NCI-H748 (cell line): ENCODE measurements around the gene DCAF4.

Experiments used
- DNase-seq: peaks from one replicate; lab custom pipeline; 2025; ENCODE audit not compliant: unreplicated experiment; lab: John Stamatoyannopoulos, UW

DCAF4 gene, protein sequence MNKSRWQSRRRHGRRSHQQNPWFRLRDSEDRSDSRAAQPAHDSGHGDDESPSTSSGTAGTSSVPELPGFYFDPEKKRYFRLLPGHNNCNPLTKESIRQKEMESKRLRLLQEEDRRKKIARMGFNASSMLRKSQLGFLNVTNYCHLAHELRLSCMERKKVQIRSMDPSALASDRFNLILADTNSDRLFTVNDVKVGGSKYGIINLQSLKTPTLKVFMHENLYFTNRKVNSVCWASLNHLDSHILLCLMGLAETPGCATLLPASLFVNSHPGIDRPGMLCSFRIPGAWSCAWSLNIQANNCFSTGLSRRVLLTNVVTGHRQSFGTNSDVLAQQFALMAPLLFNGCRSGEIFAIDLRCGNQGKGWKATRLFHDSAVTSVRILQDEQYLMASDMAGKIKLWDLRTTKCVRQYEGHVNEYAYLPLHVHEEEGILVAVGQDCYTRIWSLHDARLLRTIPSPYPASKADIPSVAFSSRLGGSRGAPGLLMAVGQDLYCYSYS

DNA sequence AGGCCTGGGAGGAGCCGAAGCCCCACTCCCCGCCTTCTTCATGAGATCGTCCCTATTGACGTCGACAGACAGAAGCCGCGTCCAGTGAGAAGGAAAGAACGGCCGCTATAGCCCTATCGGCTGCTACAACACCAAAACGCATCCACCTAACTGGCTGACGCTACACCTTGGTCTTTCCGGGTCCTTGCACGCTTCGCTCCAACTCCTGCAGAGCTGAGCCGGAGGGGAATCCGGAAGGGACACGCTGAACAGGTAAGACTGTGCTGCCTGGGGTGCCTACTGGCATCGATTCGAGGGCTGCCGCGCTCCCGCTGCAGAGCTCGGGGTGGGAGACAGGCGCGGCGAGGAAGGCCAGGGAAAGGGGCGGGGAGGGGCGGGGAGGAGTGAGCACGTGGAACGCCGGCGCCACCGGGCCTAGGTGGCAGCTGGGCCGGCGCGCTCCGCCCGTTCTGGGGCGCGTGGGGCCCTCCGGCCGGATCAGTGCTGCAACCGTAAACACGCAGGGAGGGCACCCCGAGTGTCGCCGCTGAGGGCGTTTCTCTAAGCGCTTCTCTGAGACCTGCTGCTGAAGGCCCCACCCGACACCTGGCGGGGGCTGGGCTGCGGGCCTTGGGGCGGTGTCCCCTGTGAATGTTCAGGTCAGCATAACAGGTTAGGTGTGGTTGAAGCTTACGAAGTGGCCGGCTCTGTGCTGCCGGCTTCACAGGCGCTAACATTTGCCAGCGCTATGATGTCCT lies at the start of gene DCAF4:
DCAF4 (plus strand) TSS at position 173 of the 737 bp plus-strand sequence. CDS start 11,515 bp downstream, outside the sequence.
- peak; percentile 99 for DNase-seq

DNA sequence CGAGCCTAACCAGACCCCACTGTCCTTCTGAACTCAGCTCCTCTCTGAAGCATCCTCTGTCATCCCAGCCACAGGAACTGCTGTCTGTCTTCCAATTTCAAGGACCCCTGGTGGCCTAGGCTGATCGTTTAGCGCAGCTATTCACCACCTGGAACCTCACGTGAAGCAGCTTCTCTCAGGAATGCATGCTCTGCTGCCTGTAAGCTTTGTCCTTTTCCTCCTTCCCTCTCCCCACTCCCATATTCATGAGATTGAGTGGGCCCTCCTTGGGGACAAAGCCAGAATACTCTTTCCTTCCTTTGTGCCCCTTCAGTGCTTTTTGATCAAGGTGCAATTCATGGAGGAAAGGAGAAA lies 49.6 kb upstream of the DCAF4 start:
- no peak for DNase-seq

GRCh38 chr14:72878746-72879145 lies 47.5 kb upstream of the DCAF4 start:
- DNase-seq, result no peak

DNA sequence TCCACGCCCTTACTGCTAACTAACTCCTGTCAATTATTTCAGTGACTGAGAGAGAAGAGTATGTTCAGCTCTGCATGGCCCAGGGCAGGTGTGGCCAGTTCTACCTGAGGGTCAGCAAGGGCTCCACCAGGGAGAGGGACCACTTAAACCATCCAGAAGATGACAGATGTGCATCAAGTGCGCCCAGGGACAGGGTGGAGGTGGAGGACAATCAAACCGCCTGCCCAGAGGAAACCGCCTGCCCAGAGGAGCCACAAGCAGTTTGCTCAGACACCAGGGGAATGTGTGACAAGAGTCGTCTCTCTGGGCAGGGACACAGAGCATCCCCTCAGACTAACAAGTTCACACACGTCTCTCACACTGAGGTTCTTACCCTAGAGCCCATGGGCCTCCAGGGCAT lies 46.8 kb upstream of the DCAF4 start:
- DNase-seq, result no peak

GRCh38 chr14:72880164-72880563 lies 46.1 kb upstream of the DCAF4 start:
- peak; percentile 17 for DNase-seq

GRCh38 chr14:72880820-72881219 lies 45.4 kb upstream of the DCAF4 start:
- no peak for DNase-seq

GRCh38 chr14:72881543-72881942 lies 44.7 kb upstream of the DCAF4 start:
- DNase-seq, result no peak

DNA sequence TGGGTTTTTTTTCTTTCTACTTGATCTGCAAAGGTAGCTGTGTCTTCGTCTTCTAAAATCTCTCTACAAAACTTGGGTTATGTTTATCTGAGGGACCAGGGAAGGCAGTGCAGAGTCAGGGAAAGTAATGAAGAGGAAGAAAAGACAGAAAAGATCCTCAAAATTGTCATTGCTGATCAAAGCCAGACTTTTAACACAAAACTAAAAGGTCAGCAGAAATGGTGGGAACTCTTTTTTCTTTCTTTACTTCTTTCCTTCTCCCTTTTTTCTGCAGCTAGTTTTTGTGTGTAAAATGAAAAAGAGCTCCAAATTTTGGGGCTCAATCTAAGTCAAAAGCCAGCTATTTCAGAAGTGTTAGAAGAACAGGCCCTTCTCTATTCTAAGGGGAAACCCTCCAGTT lies 44.2 kb upstream of the DCAF4 start:
- no peak for DNase-seq

DNA sequence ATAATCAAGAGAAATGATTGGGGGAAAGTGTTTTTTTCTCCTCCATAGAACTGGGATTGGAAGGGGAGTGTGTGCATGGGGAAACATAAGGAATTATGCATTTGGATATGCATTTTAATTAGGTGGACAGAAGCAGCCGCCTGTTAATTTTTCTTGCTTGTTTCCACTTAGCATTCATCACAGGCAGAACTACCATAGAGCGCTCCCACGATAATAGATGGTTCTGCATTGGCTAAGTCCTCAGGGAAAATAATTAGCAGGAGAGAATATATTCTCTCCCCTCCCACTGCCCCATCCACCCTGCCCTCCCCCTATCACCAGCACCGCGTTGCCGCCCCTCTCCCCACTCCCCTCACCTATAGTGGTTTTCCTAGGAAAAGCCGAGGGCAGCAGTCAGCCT lies 43.8 kb upstream of the DCAF4 start:
- DNase-seq, result no peak

GRCh38 chr14:72883109-72883508 lies 43.2 kb upstream of the DCAF4 start:
- DNase-seq, result no peak

DNA sequence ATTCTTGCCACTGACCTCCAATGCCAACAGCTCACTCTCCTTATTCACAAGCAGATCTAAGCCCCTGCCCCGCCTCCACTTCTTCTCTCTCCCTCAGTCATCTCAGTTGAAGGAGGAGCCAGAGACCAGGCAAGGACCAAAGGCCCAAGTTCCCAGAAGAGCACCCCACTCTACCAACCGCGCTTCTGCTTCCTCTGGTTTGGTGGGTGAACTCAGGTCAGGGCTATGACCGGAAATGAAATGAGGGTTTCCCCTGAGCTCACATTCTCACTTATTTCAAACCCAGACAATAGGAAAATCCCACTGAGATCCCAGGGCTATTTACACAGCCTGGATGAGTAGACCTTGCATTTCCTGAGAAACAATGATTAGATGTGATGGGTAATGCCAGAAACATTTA lies 42.3 kb upstream of the DCAF4 start:
- no peak for DNase-seq

DNA sequence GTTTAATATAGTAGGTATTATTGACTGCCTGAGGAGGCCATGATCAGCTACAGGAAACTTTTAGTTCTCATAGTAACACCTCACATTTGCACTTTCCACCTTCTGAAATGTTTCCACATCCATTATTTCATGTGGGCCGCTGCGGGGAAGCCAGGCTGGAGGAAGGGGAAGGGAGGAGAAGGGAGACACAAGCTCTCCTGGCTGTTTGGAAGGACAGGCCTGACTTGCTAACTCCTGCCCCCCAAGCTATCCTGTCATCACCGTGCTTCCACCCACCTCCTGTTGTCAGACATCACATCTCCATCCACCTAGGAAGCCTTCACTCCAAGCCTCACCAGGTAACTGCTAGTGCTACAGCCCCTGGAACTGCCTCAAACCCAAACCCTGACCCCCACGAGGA lies 41.9 kb upstream of the DCAF4 start:
- no peak for DNase-seq

GRCh38 chr14:72887514-72887913 lies 38.8 kb upstream of the DCAF4 start:
- no peak for DNase-seq

DNA sequence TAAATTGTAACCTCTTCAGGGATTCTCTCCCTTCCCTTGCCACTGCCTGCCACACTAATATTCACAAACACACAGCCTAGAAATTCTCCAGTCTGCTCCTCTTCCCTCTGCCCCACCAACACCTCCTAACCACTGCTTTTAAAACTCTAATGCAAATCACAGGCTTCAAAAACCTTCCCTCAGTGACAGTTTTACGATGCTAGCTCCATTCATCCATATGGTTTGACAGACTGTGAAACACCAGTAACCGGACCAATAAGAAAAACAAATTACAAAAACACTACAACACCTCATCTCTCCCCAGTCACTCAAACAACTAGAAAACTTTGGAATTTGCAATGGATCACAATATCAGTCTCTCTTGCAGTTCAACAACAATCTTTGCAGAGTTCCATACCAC lies 38.1 kb upstream of the DCAF4 start:
- DNase-seq, result no peak

GRCh38 chr14:72888636-72889201 lies 37.5 kb upstream of the DCAF4 start:
- DNase-seq, result no peak

DNA sequence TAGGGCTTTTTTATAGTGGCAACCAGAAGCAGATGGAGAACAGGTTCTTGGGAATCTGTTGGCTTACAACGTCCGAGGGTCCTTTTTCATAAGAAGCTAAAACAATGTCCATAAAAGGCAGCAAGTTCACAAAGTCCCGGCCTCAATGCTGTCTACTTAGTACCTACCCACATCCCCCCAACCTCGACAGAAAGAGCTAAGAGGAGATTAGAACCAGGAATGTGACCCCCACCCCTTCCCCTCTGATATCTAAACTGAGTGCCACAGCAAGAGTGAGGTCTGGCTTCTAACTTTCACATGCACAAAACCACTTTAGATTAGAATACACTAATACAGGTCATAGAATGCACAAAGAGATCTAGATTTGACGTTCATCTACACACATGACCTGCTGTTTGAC lies 36.9 kb upstream of the DCAF4 start:
- no peak for DNase-seq

DNA sequence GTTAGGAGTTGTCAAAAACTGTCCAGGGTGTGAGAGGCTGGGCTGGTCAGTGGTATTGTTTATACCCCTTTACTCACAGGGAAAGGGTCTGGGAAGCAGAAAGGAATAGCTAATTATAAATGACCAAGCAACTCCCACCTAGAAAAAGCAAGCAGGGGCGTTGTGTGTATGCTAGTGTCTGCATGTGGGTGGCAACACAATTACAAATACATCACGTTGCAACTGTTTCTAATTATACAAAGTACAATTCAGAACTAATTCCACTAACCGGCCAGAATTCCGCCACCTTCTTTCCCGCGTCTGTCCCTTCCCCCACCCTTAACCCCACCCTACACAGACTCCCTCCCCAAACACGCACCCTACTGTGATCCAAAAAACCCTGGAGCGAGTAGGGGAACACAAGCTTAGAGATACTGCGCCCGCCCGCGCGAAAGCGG lies 34.6 kb upstream of the DCAF4 start:
- DNase-seq, result no peak

DNA sequence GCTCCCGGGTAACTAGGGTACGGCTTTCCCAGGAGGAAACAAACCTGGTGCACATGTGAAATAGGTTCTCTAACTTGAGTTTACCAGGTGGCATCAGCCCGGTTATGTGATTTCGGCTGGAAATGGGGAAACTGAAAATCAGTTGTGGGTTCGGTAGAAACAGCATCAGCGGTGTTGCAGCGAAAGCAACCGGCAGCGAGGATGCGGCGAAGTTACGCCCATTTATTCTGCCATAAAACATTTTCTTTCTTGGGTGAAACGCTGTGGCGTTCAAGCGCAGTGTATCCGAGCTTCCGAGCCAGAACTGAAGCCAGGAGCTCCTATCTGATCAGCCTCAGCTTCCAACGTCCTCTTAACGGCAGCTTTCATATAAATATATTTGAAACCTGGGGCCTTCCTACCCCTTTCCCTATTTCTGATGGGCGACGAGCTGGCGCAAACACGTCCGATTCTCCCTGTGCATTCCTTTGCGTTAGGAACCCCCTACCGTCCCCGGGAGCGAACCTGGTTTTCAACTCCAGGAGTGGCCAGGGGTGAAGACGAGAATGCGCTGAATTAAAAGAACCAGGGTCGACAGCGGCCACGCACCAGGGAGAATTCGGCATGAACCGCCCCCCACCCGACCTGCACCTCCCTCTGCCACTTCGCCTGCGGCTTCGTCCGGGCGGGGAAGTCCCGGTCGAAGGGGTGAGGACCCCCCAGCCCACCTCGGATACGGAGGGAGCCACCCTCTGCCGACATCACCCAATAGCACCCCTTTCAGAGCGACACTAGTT lies 34.0 kb upstream of the DCAF4 start:
- peak; percentile 58 for DNase-seq

- DNase-seq, result peak; percentile 49
Measured at GRCh38 chr14:72892879-72893635, 33.2 kb upstream of the DCAF4 start.

- peak; percentile 96 for DNase-seq
Measured at GRCh38 chr14:72893636-72894322, 32.5 kb upstream of the DCAF4 start, which contains the start of gene DPF3. DPF3 (minus strand) TSS chr14:72894101; CDS start chr14:72894088, 13 bp downstream.
